Heart left ventricle (tissue), 13 donors: ENCODE data around the gene RXRA.

Experiments
- POLR2A ChIP-seq, 2 donors: fragments of 450-650 bp; IDR thresholded peaks; one replicate each; pipeline ENCODE4 v1.6.1; 2017; ENCODE audit warnings: antibody characterized with exemption in 2 of 2, mild to moderate bottlenecking in 2 of 2, moderate library complexity in 2 of 2
- TF ChIP-seq, protein P1 (sequence below), 12 donors: fragments of 200-600 bp; sonication (generic) in 4 of 12; IDR thresholded peaks; one replicate each; pipeline versions ENCODE4 v1.5.0 to v1.8.0; 2018 to 2022; ENCODE audit warnings: antibody characterized with exemption in 12 of 12, mild to moderate bottlenecking in 5 of 12
- donor health status: ischemic (EF 13 %, LVEDD 7.1; RV severe dilation, severe dysfunction).
- donor health status: DM: no; HTN: yes; CAD: no.
- donor health status: DM: no; HTN: no; CAD: no.
- donor health status: ischemic (EF 25% LVEDD 6.9; RV normal size, moderate dysfunction).
- donor health status: ischemic (EF 25% LVEDD 5.7; RV mildly dilated, moderate dysfunction).
- donor health status: ischemic (EF 35%, LVEDD 5.7; RV mildly dilated, moderate dysfunction).
- donor health status: nonischemic (EF 11% LVEDD 7.7; RV severe dilation, severe dysfunction).
- donor health status: DM: yes; HTN: yes; CAD: no.
- donor health status: PGD.
- donor health status: ischemic (EF 29% LVEDD 5.4; RV normal size, mild dysfunction).
- donor health status: nonischemic (EF 23%, LVEDD 6.1; RV moderate dilation, normal function).

- TF ChIP-seq, protein P1, sequence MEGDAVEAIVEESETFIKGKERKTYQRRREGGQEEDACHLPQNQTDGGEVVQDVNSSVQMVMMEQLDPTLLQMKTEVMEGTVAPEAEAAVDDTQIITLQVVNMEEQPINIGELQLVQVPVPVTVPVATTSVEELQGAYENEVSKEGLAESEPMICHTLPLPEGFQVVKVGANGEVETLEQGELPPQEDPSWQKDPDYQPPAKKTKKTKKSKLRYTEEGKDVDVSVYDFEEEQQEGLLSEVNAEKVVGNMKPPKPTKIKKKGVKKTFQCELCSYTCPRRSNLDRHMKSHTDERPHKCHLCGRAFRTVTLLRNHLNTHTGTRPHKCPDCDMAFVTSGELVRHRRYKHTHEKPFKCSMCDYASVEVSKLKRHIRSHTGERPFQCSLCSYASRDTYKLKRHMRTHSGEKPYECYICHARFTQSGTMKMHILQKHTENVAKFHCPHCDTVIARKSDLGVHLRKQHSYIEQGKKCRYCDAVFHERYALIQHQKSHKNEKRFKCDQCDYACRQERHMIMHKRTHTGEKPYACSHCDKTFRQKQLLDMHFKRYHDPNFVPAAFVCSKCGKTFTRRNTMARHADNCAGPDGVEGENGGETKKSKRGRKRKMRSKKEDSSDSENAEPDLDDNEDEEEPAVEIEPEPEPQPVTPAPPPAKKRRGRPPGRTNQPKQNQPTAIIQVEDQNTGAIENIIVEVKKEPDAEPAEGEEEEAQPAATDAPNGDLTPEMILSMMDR (IDR thresholded peaks at IDR 0.05), result no peak
- no peak for TF ChIP-seq POLR2A (IDR thresholded peaks at IDR 0.05)
Measured at GRCh38 chr9:134316449-134317160, 9.7 kb upstream of the RXRA start.
